ENCODE results near the gene IFNA1.
"Not testable (repeated sequence)": the region's sequence is repeated elsewhere in the genome, so short reads cannot be mapped to it uniquely, and the experiment has no call there.

Gene IFNA1

GRCh38 chr9:21443849-21444625 lies 3.8 kb downstream of the IFNA1 start:
- no peak for DNase-seq (ENCODE audit: low read depth, low spot score)

GRCh38 chr9:21449312-21449711 lies 9.1 kb downstream of the IFNA1 start:
- DNase-seq (ENCODE audit: low read depth, low spot score) = not testable (repeated sequence)

GRCh38 chr9:21450733-21451394 lies 10.6 kb downstream of the IFNA1 start:
- no peak for DNase-seq (ENCODE audit: low read depth, low spot score)

- DNase-seq (ENCODE audit: low read depth, low spot score) = no peak
Measured at GRCh38 chr9:21452681-21453080, 12.4 kb downstream of the IFNA1 start.

GRCh38 chr9:21454149-21454548 lies 13.9 kb downstream of the IFNA1 start:
- DNase-seq (ENCODE audit: low read depth, low spot score) = no peak

- DNase-seq (ENCODE audit: low read depth, low spot score) = no peak
Measured at GRCh38 chr9:21455320-21455719, 15.1 kb downstream of the IFNA1 start.

GRCh38 chr9:21461377-21461776 lies 21.1 kb downstream of the IFNA1 start:
- DNase-seq (ENCODE audit: low read depth, low spot score) = no peak

- no peak for DNase-seq (ENCODE audit: low read depth, low spot score)
Measured at GRCh38 chr9:21465138-21465537, 24.9 kb downstream of the IFNA1 start.

GRCh38 chr9:21465859-21466518 lies 25.8 kb downstream of the IFNA1 start:
- DNase-seq (ENCODE audit: low read depth, low spot score) = no peak

GRCh38 chr9:21470126-21470525 lies 29.9 kb downstream of the IFNA1 start:
- DNase-seq (ENCODE audit: low read depth, low spot score) = no peak

- DNase-seq (ENCODE audit: low read depth, low spot score) = no peak
Measured at GRCh38 chr9:21473236-21473635, 33.0 kb downstream of the IFNA1 start.

GRCh38 chr9:21477466-21477865 lies 37.2 kb downstream of the IFNA1 start:
- no peak for DNase-seq (ENCODE audit: low read depth, low spot score)

GRCh38 chr9:21479152-21479702 lies 39.0 kb downstream of the IFNA1 start:
- DNase-seq (ENCODE audit: low read depth, low spot score) = no peak

- DNase-seq (ENCODE audit: low read depth, low spot score) = no peak
Measured at GRCh38 chr9:21481470-21482056, 41.3 kb downstream of the IFNA1 start.

GRCh38 chr9:21482213-21482612 lies 42.0 kb downstream of the IFNA1 start, which contains the start of gene IFNE:
IFNE (minus strand) TSS chr9:21482313; CDS start chr9:21481694, 619 bp downstream.
- DNase-seq (ENCODE audit: low read depth, low spot score) = no peak

Measured in activated naive CD8-positive, alpha-beta T cell treated with anti-CD3 and anti-CD28 coated beads, Interleukin-2, amount 50 U/mL, for 16 hours (primary cell).